GM10266 (cell line): ENCODE measurements around the gene ANO1.

Source experiments
- DNase-seq: peaks from one replicate; pipeline ENCODE4 v3.0.0; 2012; ENCODE audit errors: extremely low spot score
- TF ChIP-seq, protein P1 (sequence below): IDR thresholded peaks from 2 replicates; pipeline ENCODE4 v1.5.1; 2012; ENCODE audit warnings: mild to moderate bottlenecking, low read depth; ENCODE audit not compliant: control insufficient read depth, insufficient read depth; ENCODE audit errors: missing control alignments

The ANO1 gene

DNA sequence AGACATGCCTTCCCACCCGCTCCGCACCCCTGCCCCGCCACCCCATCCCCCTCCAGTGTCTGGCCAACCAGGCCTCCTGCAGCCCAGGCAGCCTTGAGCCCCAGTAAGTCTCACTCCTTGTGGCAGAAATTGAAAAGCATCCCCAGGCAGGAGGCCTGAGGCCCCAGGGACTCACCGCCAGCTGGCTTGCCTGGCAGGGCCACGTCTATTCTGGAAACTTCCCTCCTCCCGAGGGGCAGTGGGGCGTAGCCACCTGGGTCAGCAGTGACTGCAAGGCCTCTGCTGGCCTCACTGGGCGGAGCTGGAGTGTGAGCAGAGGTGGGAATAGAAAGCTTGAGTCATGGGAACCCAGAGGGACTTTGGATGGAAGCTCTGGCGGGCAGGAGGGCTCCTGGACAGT, 26.3 kb downstream of the ANO1 start:
- no peak for DNase-seq
- TF ChIP-seq, protein P1, sequence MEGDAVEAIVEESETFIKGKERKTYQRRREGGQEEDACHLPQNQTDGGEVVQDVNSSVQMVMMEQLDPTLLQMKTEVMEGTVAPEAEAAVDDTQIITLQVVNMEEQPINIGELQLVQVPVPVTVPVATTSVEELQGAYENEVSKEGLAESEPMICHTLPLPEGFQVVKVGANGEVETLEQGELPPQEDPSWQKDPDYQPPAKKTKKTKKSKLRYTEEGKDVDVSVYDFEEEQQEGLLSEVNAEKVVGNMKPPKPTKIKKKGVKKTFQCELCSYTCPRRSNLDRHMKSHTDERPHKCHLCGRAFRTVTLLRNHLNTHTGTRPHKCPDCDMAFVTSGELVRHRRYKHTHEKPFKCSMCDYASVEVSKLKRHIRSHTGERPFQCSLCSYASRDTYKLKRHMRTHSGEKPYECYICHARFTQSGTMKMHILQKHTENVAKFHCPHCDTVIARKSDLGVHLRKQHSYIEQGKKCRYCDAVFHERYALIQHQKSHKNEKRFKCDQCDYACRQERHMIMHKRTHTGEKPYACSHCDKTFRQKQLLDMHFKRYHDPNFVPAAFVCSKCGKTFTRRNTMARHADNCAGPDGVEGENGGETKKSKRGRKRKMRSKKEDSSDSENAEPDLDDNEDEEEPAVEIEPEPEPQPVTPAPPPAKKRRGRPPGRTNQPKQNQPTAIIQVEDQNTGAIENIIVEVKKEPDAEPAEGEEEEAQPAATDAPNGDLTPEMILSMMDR, result no peak

DNA sequence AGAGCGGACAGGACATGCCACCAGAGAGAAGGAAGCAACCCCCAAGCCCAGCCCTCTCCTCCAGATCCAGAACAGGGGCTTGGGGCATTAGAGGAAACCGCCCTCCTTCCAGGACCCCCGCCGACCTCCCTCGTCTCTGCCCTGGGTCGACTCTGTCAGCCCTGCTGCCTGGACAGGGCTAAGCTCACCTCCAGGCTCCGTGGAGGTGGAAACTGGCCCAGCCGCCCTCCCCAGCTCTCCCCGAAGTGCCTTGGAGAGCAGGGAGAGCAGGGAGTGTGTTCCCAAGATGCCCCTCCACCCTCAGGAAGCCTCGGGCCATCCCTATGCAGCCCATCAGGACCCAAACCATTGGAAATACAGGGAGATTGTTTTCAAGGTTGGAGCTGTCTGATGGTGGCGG, 26.8 kb downstream of the ANO1 start:
- no peak for DNase-seq
- TF ChIP-seq, protein P1, result no peak

DNA sequence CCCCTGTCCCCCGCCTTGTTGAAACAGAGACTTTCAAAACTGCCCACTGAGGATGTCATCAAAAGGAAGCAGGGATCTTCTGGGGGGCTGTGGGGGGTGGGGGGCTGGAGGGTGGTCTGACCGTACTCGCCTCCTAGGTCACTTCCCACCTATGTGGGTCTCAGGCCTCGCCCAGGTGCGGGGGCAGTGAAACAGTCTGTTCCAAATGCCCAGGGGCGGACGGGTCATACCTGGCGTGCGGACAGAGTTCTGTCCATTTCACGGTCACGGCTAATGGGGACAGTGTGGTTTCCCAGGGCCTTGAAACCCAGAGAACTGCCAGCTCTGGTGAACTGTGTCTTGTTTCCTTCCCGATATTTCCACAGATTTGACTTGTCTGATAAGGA, 27.2 kb downstream of the ANO1 start:
- DNase-seq, result no peak
- TF ChIP-seq, protein P1, result no peak

DNA sequence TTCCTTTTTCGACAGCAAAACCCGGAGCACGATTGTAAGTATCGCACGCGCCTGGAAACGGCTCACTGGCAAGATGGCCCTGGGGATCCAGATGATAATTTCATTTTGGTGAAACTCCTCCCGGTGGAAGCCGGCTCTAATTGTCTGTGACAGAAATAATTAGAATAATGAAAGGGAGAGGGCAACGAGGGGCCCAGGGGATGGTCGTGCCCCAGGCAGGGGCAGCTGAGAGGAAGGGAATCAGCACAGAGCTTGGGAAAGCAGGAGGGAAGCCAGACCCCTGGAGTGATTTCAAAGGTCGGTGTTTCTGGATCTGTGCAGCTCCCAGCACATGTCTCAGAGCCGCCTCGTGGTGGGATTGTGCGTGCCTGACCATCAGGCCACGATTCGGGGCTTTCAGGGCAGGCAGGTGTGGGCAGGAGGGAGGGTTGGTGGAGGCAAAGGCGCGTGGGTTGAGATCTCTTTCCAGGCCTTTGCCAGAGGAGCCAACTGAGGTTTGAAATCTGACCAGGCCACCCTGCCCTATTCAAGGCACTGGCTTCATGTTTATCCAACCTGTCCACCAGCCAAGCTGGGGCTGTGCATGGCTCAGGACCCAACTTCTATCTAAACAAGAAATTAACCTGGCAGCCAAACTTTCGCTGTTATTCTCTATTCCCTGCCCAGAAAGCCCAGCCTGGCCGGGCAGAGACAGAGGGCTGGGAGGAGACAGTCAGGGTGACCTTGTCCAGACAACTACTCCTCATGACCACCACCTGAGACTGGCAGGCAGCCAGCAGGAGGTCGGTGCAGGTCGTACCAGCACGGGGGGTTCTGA, 27.8 kb downstream of the ANO1 start:
- TF ChIP-seq, protein P1, result no peak
- DNase-seq, result no peak

DNA sequence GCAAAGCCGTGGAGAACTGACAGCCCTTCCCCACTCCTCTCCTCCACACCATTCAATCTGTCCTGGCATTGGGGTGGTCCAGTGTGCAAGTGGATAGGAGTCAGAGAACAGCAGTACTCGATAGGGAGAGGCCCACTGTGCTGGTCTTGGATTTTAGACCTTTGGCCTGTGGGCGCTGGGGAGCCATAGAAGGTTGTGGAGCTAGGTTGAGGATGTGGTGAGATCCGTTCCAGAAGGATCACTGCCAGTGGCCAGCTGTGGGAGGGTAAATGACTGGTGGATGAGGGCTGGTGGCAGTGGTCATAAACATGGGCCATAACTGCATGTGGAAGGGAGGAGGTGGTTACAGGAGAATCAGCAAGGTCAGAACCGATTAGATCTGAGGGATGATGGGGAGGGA, 28.6 kb downstream of the ANO1 start:
- TF ChIP-seq, protein P1, result no peak
- no peak for DNase-seq

DNA sequence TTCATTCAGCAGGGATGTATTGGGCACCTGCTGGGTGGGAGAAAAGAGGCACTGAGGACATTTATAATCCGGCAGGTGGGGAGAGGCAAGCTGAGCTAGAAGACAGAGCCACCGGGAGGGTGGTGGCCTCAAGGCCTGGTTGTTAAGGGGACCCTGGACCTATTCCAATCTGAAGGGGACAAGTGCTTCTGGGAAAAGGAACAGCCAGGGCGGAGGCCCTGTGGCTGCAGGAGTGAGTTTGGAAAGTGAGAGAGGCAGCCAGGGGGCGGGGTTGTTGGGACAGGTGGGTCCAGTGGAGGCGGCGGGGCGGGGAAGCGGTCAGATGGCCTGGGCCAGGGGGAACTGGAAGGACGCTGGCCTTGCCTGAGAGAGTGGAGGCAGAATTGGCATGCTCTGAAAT, 29.1 kb downstream of the ANO1 start:
- DNase-seq, result no peak
- TF ChIP-seq, protein P1, result no peak

DNA sequence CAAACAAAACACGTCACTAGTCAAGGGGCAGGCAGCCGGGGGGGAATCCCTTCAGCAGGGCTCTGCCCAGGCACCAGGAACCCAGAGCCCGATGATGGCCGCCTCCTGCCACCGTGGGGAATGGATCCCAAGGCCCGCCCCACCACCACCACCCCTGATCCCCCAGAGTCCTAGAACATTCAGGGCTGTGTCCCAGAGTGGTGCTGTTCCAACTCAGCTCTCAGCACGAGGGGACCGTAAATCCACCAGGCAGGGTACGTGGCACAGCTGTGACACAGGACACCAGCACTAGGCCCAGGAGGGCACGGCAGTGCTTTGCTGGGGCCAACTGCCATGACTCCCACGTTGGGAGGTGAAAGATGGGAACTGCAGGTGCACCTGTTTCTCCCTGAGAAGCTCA, 29.6 kb downstream of the ANO1 start:
- DNase-seq, result no peak

More for the DNA sequence above, 29.6 kb downstream of the ANO1 start:
- TF ChIP-seq, protein P1, result no peak
